ENCODE results near the gene COX5B. TPM values are rescaled to one million over a fixed set of nuclear protein-coding genes. Genes with fewer than 3 reads are reported as not detected.
A peak's percentile ranks its signal among the peaks of the same experiment; 100 is the strongest.

Gene COX5B
- total and polyA plus RNA-seq, 9 of the 15 experiments (the other 6 are each of a cell fraction or from before 2014, with no cell fraction given) = 154 to 1,424 (median 487) TPM

- 83% methylated on average over 4 of the region's 4 CpGs for WGBS (ENCODE audit: insufficient coverage, low coverage, missing lambda C conversion rate)
These were observed 1.7 kb upstream of the COX5B start for GRCh38 chr2:97644023-97644717.

More at GRCh38 chr2:97644023-97644717, 1.7 kb upstream of the COX5B start:
- DNase-seq (ENCODE audit: extremely low read depth in 1 of 4, low spot score in 3 of 4) (no peak), FAIRE-seq (no peak), ATAC-seq (no peak)
- ChIA-PET POLR2A (interaction anchor here (1.1 to 11.8 kb wide), 3 partner anchors 8 to 20 kb away, joined by 3 to 135 read pairs (median 4); partner anchors contain the start of gene ACTR1B), CTCF (ENCODE audit: low intra/inter-chr PET ratio) (no interaction called here)
- BruUV-seq (replicated peaks) = no TSS peak
- no peaks in the 10 kb centered on the region for H3K27me3 ChIP-seq (ENCODE audit: control insufficient read depth in 2 of 2, insufficient read depth in 2 of 2, low read length in 2 of 2)
- H3K4me1 ChIP-seq (replicated peaks in 1 of 2; ENCODE audit: control insufficient read depth in 2 of 2, insufficient read depth in 2 of 2, low read length in 2 of 2) = peaks cover 13 to 19% of the 10 kb centered on the region in 2 experiments
- H3K4me3 ChIP-seq = no peak overlapping the region
- H3K4me2 ChIP-seq (ENCODE audit: insufficient read depth, low read length) = peak overlapping the region; percentile 86; the same call in 1 of the 2 replicates
- no peaks in the 10 kb centered on the region for H3K9me3 ChIP-seq (replicated peaks; ENCODE audit: control insufficient read depth, insufficient read depth, low read depth, low read length)
- H3K36me3 ChIP-seq (ENCODE audit: control insufficient read depth, insufficient read depth, low read length) = peaks cover 25% of the 10 kb centered on the region
- peak overlapping the region in 1 of 2 experiments; percentile 92; a peak in 1 of 4 replicates for H3K9ac ChIP-seq (ENCODE audit: insufficient read depth in 1 of 2, low read depth in 2 of 2, low read length in 2 of 2)
- 0 out of 3 replicates have a peak overlapping the region, but pooled peaks have one; percentile 92 for H3K27ac ChIP-seq (ENCODE audit: extremely low read depth, low read depth, low read length)
- H3K79me2 ChIP-seq (ENCODE audit: control insufficient read depth, insufficient read depth, low read length) = peaks cover 32% of the 10 kb centered on the region
- 0 out of 2 replicates have a peak, but pooled peaks cover 4% of the 10 kb centered on the region for H4K20me1 ChIP-seq (replicated peaks; ENCODE audit: control insufficient read depth, insufficient read depth, low read length)
- H3K9me1 ChIP-seq (ENCODE audit: control insufficient read depth, insufficient read depth, low read length) = no peaks in the 10 kb centered on the region
- intact Hi-C loops (cut with micrococcal nuclease) = loop anchor here (10.0 kb wide), 1 partner anchor 49 kb away; no protein-coding TSS in a partner anchor
- TF ChIP-seq ZNF239 (CRISPR knock-in tag; IDR thresholded peaks at IDR 0.05) (peak; percentile 94), CTCFL (IDR thresholded peaks at IDR 0.05; ENCODE audit: borderline replicate concordance, insufficient read depth, low read depth, low read length, poor library complexity, severe bottlenecking) (no peak)
- in situ Hi-C loops (cut with MboI) = no loop called here
- peak overlapping the region; percentile 88 for H2AFZ ChIP-seq (ENCODE audit: low read depth, low read length)

Data from K562 (cell line).